GM21360 (cell line): ENCODE measurements around the gene ARAF.
"Not testable (repeated sequence)": the region's sequence is repeated elsewhere in the genome, so short reads cannot be mapped to it uniquely, and the experiment has no call there.

Experiments
- ATAC-seq: cut with Tn5 transposase; IDR thresholded peaks from one replicate; pipeline ENCODE4 v1.9.1; 2021; ENCODE audit warnings: mild to moderate bottlenecking, moderate library complexity; ENCODE audit not compliant: unreplicated experiment

The ARAF gene

GRCh38 chrX:47560934-47561658 is at the start of gene ARAF:
ARAF (plus strand) TSS chrX:47561205; CDS start chrX:47562968, 1,763 bp downstream.
- ATAC-seq: peak; percentile 83

GRCh38 chrX:47512383-47512782 is 48.6 kb upstream of the ARAF start:
- ATAC-seq: not testable (repeated sequence)

- ATAC-seq: not testable (repeated sequence)
These were observed 47.7 kb upstream of the ARAF start for GRCh38 chrX:47513034-47513965.

- no peak for ATAC-seq
These were observed 46.3 kb upstream of the ARAF start for GRCh38 chrX:47514533-47515235.

GRCh38 chrX:47515941-47516665 is 44.9 kb upstream of the ARAF start:
- ATAC-seq: no peak

- no peak for ATAC-seq
These were observed 42.9 kb upstream of the ARAF start for GRCh38 chrX:47518144-47518543.

GRCh38 chrX:47523297-47523696 is 37.7 kb upstream of the ARAF start:
- peak; percentile 72 for ATAC-seq

- no peak for ATAC-seq
These were observed 37.3 kb upstream of the ARAF start for GRCh38 chrX:47523713-47524166.

- ATAC-seq: no peak
These were observed 31.5 kb upstream of the ARAF start for GRCh38 chrX:47529548-47529947.

GRCh38 chrX:47530049-47530448 is 31.0 kb upstream of the ARAF start:
- ATAC-seq: no peak

- no peak for ATAC-seq
These were observed 21.1 kb upstream of the ARAF start for GRCh38 chrX:47539860-47540259.

GRCh38 chrX:47540754-47541538 is 20.1 kb upstream of the ARAF start:
- ATAC-seq: no peak

GRCh38 chrX:47543496-47543895 is 17.5 kb upstream of the ARAF start:
- no peak for ATAC-seq

- peak; percentile 41 for ATAC-seq
These were observed 4.9 kb upstream of the ARAF start for GRCh38 chrX:47556045-47556623.

- ATAC-seq: no peak
These were observed 2.6 kb upstream of the ARAF start for GRCh38 chrX:47558436-47558835.

GRCh38 chrX:47560179-47560933 is 649 bp upstream of the ARAF start:
- no peak for ATAC-seq

GRCh38 chrX:47561659-47562151 is 700 bp downstream of the ARAF start:
- ATAC-seq: no peak

- ATAC-seq: no peak
These were observed 1.7 kb downstream of the ARAF start for GRCh38 chrX:47562615-47563243.
